NCI-H345 (cell line): ENCODE measurements around the gene ACVR2B.

Experiments used
- DNase-seq: peaks from one replicate; lab custom pipeline; 2025; lab: John Stamatoyannopoulos, UW

The ACVR2B gene

GRCh38 chr3:38458796-38459498 is 5.3 kb downstream of the ACVR2B start:
- DNase-seq = no peak

- DNase-seq = no peak
Measured at GRCh38 chr3:38459499-38460048, 5.9 kb downstream of the ACVR2B start.

GRCh38 chr3:38460377-38461270 is 6.9 kb downstream of the ACVR2B start:
- DNase-seq = no peak

- no peak for DNase-seq
Measured at GRCh38 chr3:38465588-38466154, 12.0 kb downstream of the ACVR2B start.

- DNase-seq = no peak
Measured at GRCh38 chr3:38468765-38469164, 15.1 kb downstream of the ACVR2B start.

- no peak for DNase-seq
Measured at GRCh38 chr3:38469852-38470251, 16.2 kb downstream of the ACVR2B start.

GRCh38 chr3:38471260-38471857 is 17.7 kb downstream of the ACVR2B start:
- DNase-seq = peak; percentile 26

- DNase-seq = no peak
Measured at GRCh38 chr3:38472342-38472741, 18.7 kb downstream of the ACVR2B start.

GRCh38 chr3:38473229-38473628 is 19.5 kb downstream of the ACVR2B start:
- peak; percentile 76 for DNase-seq

GRCh38 chr3:38474928-38475605 is 21.4 kb downstream of the ACVR2B start:
- DNase-seq = no peak

GRCh38 chr3:38475716-38476115 is 22.0 kb downstream of the ACVR2B start:
- DNase-seq = no peak

- DNase-seq = no peak
Measured at GRCh38 chr3:38476157-38476756, 22.6 kb downstream of the ACVR2B start.

GRCh38 chr3:38477057-38477820 is 23.5 kb downstream of the ACVR2B start:
- DNase-seq = no peak

- no peak for DNase-seq
Measured at GRCh38 chr3:38477839-38478450, 24.3 kb downstream of the ACVR2B start.

- DNase-seq = no peak
Measured at GRCh38 chr3:38478901-38479300, 25.2 kb downstream of the ACVR2B start.

GRCh38 chr3:38479431-38480092 is 25.9 kb downstream of the ACVR2B start:
- peak; percentile 31 for DNase-seq

- no peak for DNase-seq
Measured at GRCh38 chr3:38480093-38480445, 26.4 kb downstream of the ACVR2B start.

GRCh38 chr3:38480930-38481329 is 27.2 kb downstream of the ACVR2B start:
- DNase-seq = no peak

GRCh38 chr3:38482951-38483350 is 29.3 kb downstream of the ACVR2B start:
- no peak for DNase-seq

GRCh38 chr3:38487323-38487722 is 33.6 kb downstream of the ACVR2B start:
- DNase-seq = no peak
